Measurements from ENCODE around the gene MNAT1. TPM values are rescaled to one million over a fixed set of nuclear protein-coding genes. Genes with fewer than 3 reads are reported as not detected.
A peak's percentile ranks its signal among the peaks of the same experiment; 100 is the strongest.

Gene MNAT1
- total and polyA plus RNA-seq, 3 donors from 2014 or later, result 17.3 to 39.9 (median 36.0) TPM

DNA sequence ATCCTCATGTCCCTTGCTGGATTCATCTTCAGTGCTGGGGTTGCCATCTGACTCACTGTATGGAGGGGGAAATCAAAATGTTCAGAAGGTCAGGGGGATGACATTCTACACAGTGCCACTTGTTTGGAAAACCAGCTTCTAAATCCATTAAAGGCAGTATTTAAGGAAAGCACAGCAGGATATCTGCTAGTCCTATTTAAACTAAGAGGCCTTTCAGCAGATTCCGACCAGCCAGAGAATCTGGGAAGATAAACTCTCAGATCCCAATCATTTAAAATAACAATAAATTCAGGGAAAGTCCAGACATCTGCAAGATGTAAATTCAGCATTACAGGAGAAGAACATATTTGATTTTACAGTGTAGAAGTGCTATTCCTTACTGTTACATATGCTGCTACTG, 14.2 kb upstream of the MNAT1 start:
- Histone ChIP-seq H3K4me1 (no peaks in the 10 kb centered on the region), H3K27me3 (no peaks in the 10 kb centered on the region), H3K27ac (no peak overlapping the region), H3K36me3 (ENCODE audit: low read depth, missing control alignments) (no peaks in the 10 kb centered on the region), H3K9me3 (no peaks in the 10 kb centered on the region), H3K4me3 (no peak overlapping the region)
- 68 to 83% methylated on average over 1 of the region's 1 CpG for WGBS, 2 donors
- TF ChIP-seq, protein P1, sequence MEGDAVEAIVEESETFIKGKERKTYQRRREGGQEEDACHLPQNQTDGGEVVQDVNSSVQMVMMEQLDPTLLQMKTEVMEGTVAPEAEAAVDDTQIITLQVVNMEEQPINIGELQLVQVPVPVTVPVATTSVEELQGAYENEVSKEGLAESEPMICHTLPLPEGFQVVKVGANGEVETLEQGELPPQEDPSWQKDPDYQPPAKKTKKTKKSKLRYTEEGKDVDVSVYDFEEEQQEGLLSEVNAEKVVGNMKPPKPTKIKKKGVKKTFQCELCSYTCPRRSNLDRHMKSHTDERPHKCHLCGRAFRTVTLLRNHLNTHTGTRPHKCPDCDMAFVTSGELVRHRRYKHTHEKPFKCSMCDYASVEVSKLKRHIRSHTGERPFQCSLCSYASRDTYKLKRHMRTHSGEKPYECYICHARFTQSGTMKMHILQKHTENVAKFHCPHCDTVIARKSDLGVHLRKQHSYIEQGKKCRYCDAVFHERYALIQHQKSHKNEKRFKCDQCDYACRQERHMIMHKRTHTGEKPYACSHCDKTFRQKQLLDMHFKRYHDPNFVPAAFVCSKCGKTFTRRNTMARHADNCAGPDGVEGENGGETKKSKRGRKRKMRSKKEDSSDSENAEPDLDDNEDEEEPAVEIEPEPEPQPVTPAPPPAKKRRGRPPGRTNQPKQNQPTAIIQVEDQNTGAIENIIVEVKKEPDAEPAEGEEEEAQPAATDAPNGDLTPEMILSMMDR (IDR thresholded peaks at IDR 0.05), result no peak
- no peak for TF ChIP-seq POLR2A (IDR thresholded peaks at IDR 0.05)
- no peak for DNase-seq
- intact Hi-C loops (cut with DNase I; ENCODE audit: low total_unique reads), result no loop called here

DNA sequence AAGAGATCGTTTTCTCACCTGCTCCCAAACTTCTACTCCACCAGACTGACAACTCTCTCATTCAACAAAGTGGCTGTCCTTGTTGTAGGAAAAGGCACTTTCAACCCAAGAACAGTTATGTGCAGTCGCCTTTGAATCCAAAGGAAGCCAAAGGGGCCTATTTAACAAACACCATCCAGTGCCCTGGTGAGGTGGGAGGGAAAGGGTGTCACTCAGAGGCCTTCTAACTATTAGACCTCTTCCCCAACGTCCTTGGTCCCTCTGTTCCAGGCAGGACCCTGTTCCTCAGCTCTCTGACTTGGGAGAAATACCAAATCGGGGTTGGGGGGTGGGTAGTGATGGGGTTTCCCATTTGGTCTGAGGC, 13.6 kb upstream of the MNAT1 start:
- 45 to 59% methylated on average over 4 of the region's 4 CpGs for whole genome bisulfite sequencing, 2 donors
- no peak overlapping the region for H3K27ac ChIP-seq
- no peaks in the 10 kb centered on the region for H3K36me3 ChIP-seq (ENCODE audit: low read depth, missing control alignments)
- peak overlapping the region; percentile 67 to 75 for H3K4me3 ChIP-seq
- no peaks in the 10 kb centered on the region for H3K27me3 ChIP-seq
- TF ChIP-seq, protein P1 (IDR thresholded peaks at IDR 0.05), result no peak
- no peak for TF ChIP-seq POLR2A (IDR thresholded peaks at IDR 0.05)
- no peaks in the 10 kb centered on the region for H3K9me3 ChIP-seq
- DNase-seq, result no peak
- intact Hi-C loops (cut with DNase I; ENCODE audit: low total_unique reads), result no loop called here
- H3K4me1 ChIP-seq, result no peaks in the 10 kb centered on the region

DNA sequence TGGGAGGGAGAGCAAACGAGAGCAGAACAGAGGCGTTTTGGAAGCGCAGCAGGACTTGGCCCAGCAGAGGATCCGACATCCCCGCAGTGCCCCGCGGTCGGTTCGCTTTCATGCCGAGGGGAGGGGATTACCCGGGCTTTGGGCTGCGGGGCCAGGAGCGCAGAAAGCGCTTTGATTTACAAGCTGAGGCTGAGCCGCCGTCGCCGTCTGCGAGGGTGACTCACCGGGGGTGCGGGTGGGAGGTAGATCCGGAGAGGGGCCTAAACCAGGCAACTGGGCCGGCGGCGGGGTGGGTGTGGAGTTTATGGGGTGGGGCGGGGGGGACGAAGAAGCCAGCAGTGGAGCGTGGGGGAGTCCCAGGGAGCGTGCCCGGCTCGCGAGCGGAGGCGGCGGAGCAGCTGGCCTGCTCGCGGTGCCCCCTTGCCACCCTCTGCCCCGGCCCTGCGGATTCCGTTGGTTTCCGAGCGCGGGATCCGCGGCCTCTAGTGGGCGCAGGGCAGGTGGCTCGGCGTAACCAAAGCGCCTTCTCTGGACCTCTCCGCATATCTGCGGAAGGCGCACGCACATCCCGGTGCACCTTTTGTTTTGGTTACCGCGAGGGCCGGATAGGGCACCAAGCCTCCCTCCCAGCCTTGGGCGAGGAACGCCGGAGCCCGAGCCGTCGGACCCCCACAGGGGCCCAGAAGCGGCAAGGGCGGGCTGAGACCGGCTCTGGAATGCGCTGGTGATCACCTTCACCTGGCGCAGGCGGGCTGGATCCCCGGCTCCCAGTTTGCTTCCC, 13.0 kb upstream of the MNAT1 start:
- DNase-seq, result peak; percentile 38
- no peak overlapping the region for H3K27ac ChIP-seq
- no peaks in the 10 kb centered on the region for H3K36me3 ChIP-seq (ENCODE audit: low read depth, missing control alignments)
- peak overlapping the region; percentile 67 to 75 for H3K4me3 ChIP-seq
- intact Hi-C loops (cut with DNase I; ENCODE audit: low total_unique reads), result no loop called here
- H3K27me3 ChIP-seq, result no peaks in the 10 kb centered on the region
- H3K4me1 ChIP-seq, result no peaks in the 10 kb centered on the region
- TF ChIP-seq, protein P1 (IDR thresholded peaks at IDR 0.05), result no peak
- TF ChIP-seq POLR2A (IDR thresholded peaks at IDR 0.05), result no peak
- WGBS, 2 donors, result 11 to 26% methylated on average over 16 to 62 of the region's 70 CpGs
- H3K9me3 ChIP-seq, result no peaks in the 10 kb centered on the region

- WGBS, 2 donors, result 0 to 1% methylated on average over 11 of the region's 11 CpGs
- Histone ChIP-seq H3K27me3 (no peaks in the 10 kb centered on the region), H3K4me1 (no peaks in the 10 kb centered on the region), H3K9me3 (no peaks in the 10 kb centered on the region), H3K27ac (no peak overlapping the region), H3K4me3 (peak overlapping the region; percentile 67 to 75), H3K36me3 (ENCODE audit: low read depth, missing control alignments) (no peaks in the 10 kb centered on the region)
- TF ChIP-seq, protein P1 (IDR thresholded peaks at IDR 0.05), result no peak
- TF ChIP-seq POLR2A (IDR thresholded peaks at IDR 0.05), result no peak
- DNase-seq, result no peak
- intact Hi-C loops (cut with DNase I; ENCODE audit: low total_unique reads), result no loop called here
Measured at GRCh38 chr14:60722107-60722356, 12.5 kb upstream of the MNAT1 start.

Measured in testis (tissue), 3 donors.